Measurements from ENCODE around the gene POMT1. TPM values are rescaled to one million over a fixed set of nuclear protein-coding genes. Genes with fewer than 3 reads are reported as not detected.
"Not testable (repeated sequence)": the region's sequence is repeated elsewhere in the genome, so short reads cannot be mapped to it uniquely, and the experiment has no call there.

POMT1 gene
- 10 to 100 TPM; 30.3 to 43.7 TPM for total RNA-seq

- TF ChIP-seq CTCF (IDR thresholded peaks at IDR 0.05), result no peak
- no peaks in the 10 kb centered on the region for H3K27me3 ChIP-seq (replicated peaks; ENCODE audit: insufficient read depth)
- H3K4me3 ChIP-seq, result peak within 1 kb of the TSS; percentile 86
- ATAC-seq (ENCODE audit: insufficient number of reproducible peaks, low FRiP score, low read depth), result peak; percentile 49
- no peak within 1 kb of the TSS for H3K27ac ChIP-seq
- H3K9me3 ChIP-seq, result no peaks in the 10 kb centered on the region
- peak; percentile 32 for DNase-seq (ENCODE audit: low spot score)
- H3K36me3 ChIP-seq, result peaks cover 7% of the 10 kb centered on the region
- peaks cover 19 to 20% of the 10 kb centered on the region in 2 donors for H3K4me1 ChIP-seq (ENCODE audit: control insufficient read depth in 1 of 2, low read depth in 2 of 2)
These were observed at the start of gene POMT1 for GRCh38 chr9:131502781-131503625. TSS of gene POMT1 (plus strand) at chr9:131502918. CDS start at chr9:131504219, 1,301 bp downstream.

GRCh38 chr9:131454028-131454427, 48.7 kb upstream of the POMT1 start:
- Histone ChIP-seq H3K27ac (no peak overlapping the region), H3K4me1 (ENCODE audit: control insufficient read depth in 1 of 2, low read depth in 2 of 2) (no peaks in the 10 kb centered on the region), H3K27me3 (replicated peaks; ENCODE audit: insufficient read depth) (no peaks in the 10 kb centered on the region), H3K4me3 (no peak overlapping the region), H3K36me3 (peaks cover 41% of the 10 kb centered on the region), H3K9me3 (no peaks in the 10 kb centered on the region)
- ATAC-seq (ENCODE audit: insufficient number of reproducible peaks, low FRiP score, low read depth) (no peak), DNase-seq (ENCODE audit: low spot score) (no peak)
- TF ChIP-seq CTCF (IDR thresholded peaks at IDR 0.05), result no peak

- not testable (repeated sequence) for ATAC-seq (ENCODE audit: insufficient number of reproducible peaks, low FRiP score, low read depth); DNase-seq (ENCODE audit: low spot score); H3K4me1 ChIP-seq (ENCODE audit: control insufficient read depth in 1 of 2, low read depth in 2 of 2); H3K27ac ChIP-seq; H3K9me3 ChIP-seq; H3K4me3 ChIP-seq; H3K27me3 ChIP-seq (replicated peaks; ENCODE audit: insufficient read depth)
- peaks cover 52% of the 10 kb centered on the region for H3K36me3 ChIP-seq
These were observed 47.1 kb upstream of the POMT1 start for GRCh38 chr9:131455655-131456054.

- Histone ChIP-seq H3K36me3 (peaks cover 56% of the 10 kb centered on the region), H3K27me3 (replicated peaks; ENCODE audit: insufficient read depth) (no peaks in the 10 kb centered on the region), H3K4me1 (ENCODE audit: control insufficient read depth in 1 of 2, low read depth in 2 of 2) (no peaks in the 10 kb centered on the region), H3K9me3 (no peaks in the 10 kb centered on the region), H3K4me3 (no peak overlapping the region), H3K27ac (no peak overlapping the region)
- ATAC-seq (ENCODE audit: insufficient number of reproducible peaks, low FRiP score, low read depth) (no peak), DNase-seq (ENCODE audit: low spot score) (no peak)
- no peak for TF ChIP-seq CTCF (IDR thresholded peaks at IDR 0.05)
These were observed 45.0 kb upstream of the POMT1 start for GRCh38 chr9:131457746-131458145.

- DNase-seq (ENCODE audit: low spot score) (no peak), ATAC-seq (ENCODE audit: insufficient number of reproducible peaks, low FRiP score, low read depth) (no peak)
- Histone ChIP-seq H3K9me3 (no peaks in the 10 kb centered on the region), H3K27ac (no peak overlapping the region), H3K27me3 (replicated peaks; ENCODE audit: insufficient read depth) (no peaks in the 10 kb centered on the region), H3K36me3 (peaks cover 65% of the 10 kb centered on the region), H3K4me3 (no peak overlapping the region), H3K4me1 (ENCODE audit: control insufficient read depth in 1 of 2, low read depth in 2 of 2) (no peaks in the 10 kb centered on the region)
- TF ChIP-seq CTCF (IDR thresholded peaks at IDR 0.05), result no peak
These were observed 43.7 kb upstream of the POMT1 start for GRCh38 chr9:131459056-131459455.

Data from thoracic aorta (tissue), 2 donors.